K562 (cell line): ENCODE data around the gene RBM5. TPM values are rescaled to one million over a fixed set of nuclear protein-coding genes. Genes with fewer than 3 reads are reported as not detected.

Experiments
- ATAC-seq: fragments of 200-7000 bp; cut with Tn5 transposase; 3 replicates; pipeline ENCODE4 v1.9.1; 2020; ENCODE audit warnings: moderate library complexity
- BruUV-seq: library from RNA; stranded (reverse); fragments of 400-500 nt; replicated peaks from 2 replicates; lab custom pipeline; 2021; lab: Mats Ljungman, UMichigan
- CTCF ChIA-PET: fragments of 300-600 bp; formaldehyde crosslinking; extraction: SDS; loops from one replicate; lab custom pipeline; 2021; ENCODE audit warnings: low intra/inter-chr PET ratio; lab: Yijun Ruan, JAX
- POLR2A ChIA-PET: fragments of 300-600, 350-650 bp; sonication (Branson Sonifier 250); formaldehyde crosslinking; extraction: SDS; loops from one replicate; lab custom pipeline; 2021; ENCODE audit warnings: antibody characterized with exemption, inconsistent platforms; lab: Yijun Ruan, JAX
- DNase-seq, 4 experiments: peaks; one replicate each; pipeline versions ENCODE4 v3.0.0 to v3.0.0-alpha.2; 2011 to 2018; ENCODE audit warnings: low spot score in 3 of 4, mixed read lengths in 3 of 4; ENCODE audit errors: extremely low read depth in 1 of 4
- FAIRE-seq: peaks from 2 replicates; lab custom pipeline; 2011; peaks lifted over from hg19 to GRCh38; lab: Jason Lieb, UNC
- H2AFZ ChIP-seq: 2 replicates; pipeline ENCODE4 v1.6.0; 2011; ENCODE audit warnings: low read depth, low read length, control low read depth, inconsistent platforms
- H3K27ac ChIP-seq: fragments of 200-600 bp; 3 replicates; pipeline ENCODE4 v1.8.0; 2011; ENCODE audit warnings: low read depth, mild to moderate bottlenecking, control low read depth, inconsistent platforms, low read length, moderate library complexity, mixed read lengths; ENCODE audit errors: extremely low read depth
- H3K27me3 ChIP-seq, 2 experiments: fragments of 300-600 bp in 1 of 2; 2 replicates in 1 of 2; 3 replicates in 1 of 2; pipeline versions ENCODE4 v1.6.0 to v1.8.0; 2011; ENCODE audit warnings: inconsistent platforms in 2 of 2, low read length in 2 of 2, mild to moderate bottlenecking in 1 of 2, mixed read lengths in 1 of 2, moderate library complexity in 1 of 2; ENCODE audit not compliant: control insufficient read depth in 2 of 2, insufficient read depth in 2 of 2
- H3K36me3 ChIP-seq: fragments of 300-600 bp; 3 replicates; pipeline ENCODE4 v1.8.0; 2011; ENCODE audit warnings: mild to moderate bottlenecking, low read length, inconsistent platforms; ENCODE audit not compliant: control insufficient read depth, insufficient read depth
- H3K4me1 ChIP-seq, 2 experiments: fragments of 200-600 bp in 1 of 2; replicated peaks in 1 of 2; 2 replicates in 1 of 2; 3 replicates in 1 of 2; pipeline versions ENCODE4 v1.5.1 to v1.8.0; 2011; ENCODE audit warnings: inconsistent platforms in 2 of 2, low read length in 2 of 2, mild to moderate bottlenecking in 1 of 2, mixed read lengths in 1 of 2, moderate library complexity in 1 of 2; ENCODE audit not compliant: control insufficient read depth in 2 of 2, insufficient read depth in 2 of 2
- H3K4me2 ChIP-seq: 2 replicates; pipeline ENCODE4 v1.6.1; 2011; ENCODE audit warnings: low read length, control low read depth, inconsistent platforms, mixed read lengths; ENCODE audit not compliant: insufficient read depth
- H3K4me3 ChIP-seq: fragments of 200-600 bp; sonication (generic), shearing (Covaris generic); 2 replicates; pipeline ENCODE4 v1.5.1; 2016; ENCODE audit warnings: control low read depth, inconsistent platforms
- H3K79me2 ChIP-seq: fragments of 200-600 bp; 3 replicates; pipeline ENCODE4 v1.8.0; 2011; ENCODE audit warnings: low read length, inconsistent platforms; ENCODE audit not compliant: control insufficient read depth, insufficient read depth
- H3K9ac ChIP-seq, 2 experiments: 2 replicates each; pipeline versions ENCODE4 v1.6.0 to v1.6.1; 2011; ENCODE audit warnings: low read depth in 2 of 2, low read length in 2 of 2, control low read depth in 1 of 2, inconsistent platforms in 1 of 2, mild to moderate bottlenecking in 1 of 2, mixed read lengths in 1 of 2; ENCODE audit not compliant: insufficient read depth in 1 of 2
- H3K9me1 ChIP-seq: one replicate; pipeline ENCODE4 v1.6.0; 2011; ENCODE audit warnings: inconsistent platforms, mild to moderate bottlenecking, low read length, moderate library complexity; ENCODE audit not compliant: control insufficient read depth, insufficient read depth
- H3K9me3 ChIP-seq: replicated peaks from 2 replicates; pipeline ENCODE4 v1.5.1; 2011; ENCODE audit warnings: low read depth, low read length, inconsistent platforms; ENCODE audit not compliant: control insufficient read depth, insufficient read depth
- H4K20me1 ChIP-seq: replicated peaks from 2 replicates; pipeline ENCODE4 v1.6.1; 2011; ENCODE audit warnings: low read length, inconsistent platforms, mixed read lengths; ENCODE audit not compliant: control insufficient read depth, insufficient read depth
- CHCHD3 ChIP-seq: fragments of 250-450 bp; sonication (Bioruptor Pico); IDR thresholded peaks from 2 replicates; pipeline ENCODE4 v2.1.2; 2022; ENCODE audit warnings: mild to moderate bottlenecking
- COPS2 ChIP-seq: fragments of 450-650 bp; conservative IDR thresholded peaks from 2 replicates; pipeline ENCODE4 v1.6.1; 2016; ENCODE audit warnings: mild to moderate bottlenecking, moderate library complexity
- DIDO1 ChIP-seq: fragments of 450-650 bp; IDR thresholded peaks from 2 replicates; pipeline ENCODE4 v1.6.1; 2016; ENCODE audit warnings: low read depth, missing biosample characterization, missing genetic modification characterization
- KAT7 ChIP-seq: sonication (generic); formaldehyde crosslinking; IDR thresholded peaks from 2 replicates; pipeline ENCODE4 v1.8.0; 2022; ENCODE audit warnings: missing genetic modification reagents, mild to moderate bottlenecking, borderline replicate concordance
- MTF1 ChIP-seq: fragments of 250-450 bp; sonication (Bioruptor Pico); IDR thresholded peaks from 2 replicates; pipeline ENCODE4 v1.9.0; 2021; ENCODE audit warnings: moderate library complexity, mild to moderate bottlenecking, inconsistent platforms, borderline replicate concordance
- NCOA1 ChIP-seq: fragments of 450-650 bp; IDR thresholded peaks from 2 replicates; pipeline ENCODE4 v1.6.1; 2016; ENCODE audit warnings: low read depth
- OTX1 ChIP-seq: fragments of 450-650 bp; formaldehyde crosslinking; IDR thresholded peaks from 2 replicates; pipeline ENCODE4 v1.4.0; 2022; ENCODE audit warnings: mild to moderate bottlenecking
- RAD21 ChIP-seq, 2 experiments: fragments of 250-450 bp in 1 of 2; fragments of 450-650 bp in 1 of 2; sonication (Bioruptor Pico) in 1 of 2; formaldehyde crosslinking in 1 of 2; IDR thresholded peaks in 1 of 2; conservative IDR thresholded peaks in 1 of 2; 2 replicates each; pipeline versions ENCODE4 v1.4.0 to v1.8.0; 2020 to 2022; ENCODE audit warnings: mild to moderate bottlenecking in 2 of 2, moderate library complexity in 1 of 2
- RBM15 ChIP-seq: fragments of 200-400 bp; formaldehyde crosslinking; IDR thresholded peaks from 2 replicates; pipeline ENCODE4 v1.6.1; 2018; ENCODE audit warnings: mild to moderate bottlenecking, low read length, moderate library complexity; ENCODE audit not compliant: insufficient read depth
- STAT5B ChIP-seq: fragments of 250-450 bp; sonication (Bioruptor Pico); IDR thresholded peaks from 2 replicates; pipeline ENCODE4 v1.8.0; 2021; ENCODE audit warnings: mild to moderate bottlenecking, inconsistent platforms
- TEAD2 ChIP-seq: fragments of 450-650 bp; IDR thresholded peaks from 2 replicates; pipeline ENCODE4 v1.6.1; 2016; ENCODE audit warnings: missing genetic modification characterization, control low read depth, missing compliant biosample characterization
- XRCC3 ChIP-seq: fragments of 450-650 bp; IDR thresholded peaks from 2 replicates; pipeline ENCODE4 v1.6.1; 2017; ENCODE audit warnings: mild to moderate bottlenecking, moderate library complexity
- ZBTB5 ChIP-seq: fragments of 450-650 bp; IDR thresholded peaks from 2 replicates; pipeline ENCODE4 v1.6.1; 2017; ENCODE audit warnings: antibody characterized with exemption
- ZFX ChIP-seq: sonication (generic); formaldehyde crosslinking; IDR thresholded peaks from 2 replicates; pipeline ENCODE4 v1.8.0; 2022; ENCODE audit warnings: mild to moderate bottlenecking, missing genetic modification reagents, moderate library complexity
- ZNF589 ChIP-seq: fragments of 200-800 bp; sonication (Bioruptor generic); IDR thresholded peaks from 2 replicates; pipeline ENCODE4 v1.6.1; 2016; ENCODE audit warnings: low read depth, missing genetic modification characterization, missing compliant biosample characterization
- WGBS: fragments of 100-300 bp; shearing (Covaris generic); methylation state at CpG from one replicate; pipeline ENCODE4 v1.1.6; 2016; ENCODE audit warnings: low coverage, mixed read lengths; ENCODE audit not compliant: insufficient coverage; ENCODE audit errors: missing lambda C conversion rate; 5-methylcytosine and 5-hydroxymethylcytosine counted together
- in situ Hi-C: fragments of 300-500 bp; cut with MboI; formaldehyde crosslinking; loops from 4 replicates; pipeline ENCODE4 v1.15.0; 2018; ENCODE audit warnings: inconsistent platforms, mixed read lengths
- intact Hi-C: fragments of 100-400 bp; cut with micrococcal nuclease; formaldehyde crosslinking; loops from 2 replicates; pipeline ENCODE4 v1.14.2; 2022
- polyA plus RNA-seq, 8 experiments: library from polyadenylated mRNA; depleted of rRNA in 4 of 8; stranded (reverse) in 5 of 8; unstranded in 3 of 8; fragments of >200 nt; fragmentation: Nextera tagmentation in 2 of 8; fragmentation: Illumina TruSeq in 1 of 8; extraction: Ambion mirVana in 2 of 8; extraction: Trizol in 1 of 8; gene quantifications; 2 replicates each; pipeline versions ENCODE4 v1.2.1 to v1.2.3, GENCODE V29; 2011 to 2014; ENCODE audit warnings: inconsistent platforms in 1 of 8, missing spikeins in 1 of 8
- total RNA-seq, 7 experiments: library from RNA; depleted of rRNA in 6 of 7; stranded (reverse); fragments of >200 nt in 6 of 7; fragmentation: Illumina TruSeq in 2 of 7; extraction: Trizol in 2 of 7; gene quantifications; 2 replicates each; pipeline versions ENCODE4 v1.2.1 to v1.2.3, GENCODE V29; 2011 to 2021; ENCODE audit warnings: low replicate concordance in 1 of 7
- TF ChIP-seq, protein P1 (sequence below), 2 experiments: fragments of 450-650 bp; IDR thresholded peaks; 2 replicates each; pipeline ENCODE4 v1.6.1; 2018; ENCODE audit warnings: mild to moderate bottlenecking in 2 of 2, low read depth in 1 of 2; ENCODE audit not compliant: partially characterized antibody in 2 of 2
- TF ChIP-seq, protein P2 (sequence below): sonication (generic); formaldehyde crosslinking; IDR thresholded peaks from 2 replicates; pipeline ENCODE4 v1.8.0; 2022; ENCODE audit warnings: mild to moderate bottlenecking, low read depth, missing genetic modification reagents

Gene RBM5
- total and polyA plus RNA-seq, 9 of the 15 experiments (the other 6 are each of a cell fraction or from before 2014, with no cell fraction given), result 24.5 to 153 (median 81.6) TPM

DNA sequence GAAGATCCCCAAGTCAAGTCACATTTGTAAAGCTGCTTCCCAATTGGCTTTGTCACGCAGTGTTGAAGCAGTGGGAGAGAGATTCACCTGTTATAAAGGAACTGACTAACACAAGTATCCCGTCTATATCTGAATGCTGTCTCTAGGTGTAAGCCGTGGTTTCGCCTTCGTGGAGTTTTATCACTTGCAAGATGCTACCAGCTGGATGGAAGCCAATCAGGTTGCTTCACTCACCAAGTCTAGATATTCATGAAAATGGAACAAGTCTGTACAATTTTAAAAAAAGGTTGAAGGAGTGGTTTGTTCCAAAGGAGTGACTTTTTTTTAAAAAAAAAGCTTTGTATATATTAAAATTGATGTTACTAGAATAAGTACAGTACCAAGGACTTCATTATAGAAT is 11.7 kb downstream of the RBM5 start:
- CTCF ChIA-PET, result no interaction called here
- Histone ChIP-seq H3K36me3 (peaks cover 95% of the 10 kb centered on the region), H3K4me3 (no peak overlapping the region), H3K27me3 (no peaks in the 10 kb centered on the region), H2AFZ (no peak overlapping the region), H3K27ac (no peak overlapping the region), H3K79me2 (peaks cover 6% of the 10 kb centered on the region; the same call in 2 of the 3 replicates), H3K9me1 (no peaks in the 10 kb centered on the region), H3K9ac (no peak overlapping the region), H3K4me1 (no peaks in the 10 kb centered on the region), H4K20me1 (no peaks in the 10 kb centered on the region), H3K9me3 (no peaks in the 10 kb centered on the region), H3K4me2 (no peak overlapping the region)
- intact Hi-C loops (no loop called here), in situ Hi-C loops (no loop called here)
- DNase-seq (no peak), FAIRE-seq (no peak), ATAC-seq (no peak)
- WGBS, result 75% methylated on average over 5 of the region's 5 CpGs
- no TSS peak for BruUV-seq
- POLR2A ChIA-PET, result interaction anchor here (1.6 to 1.7 kb wide), 2 partner anchors 11 to 19 kb away, joined by 3 to 11 read pairs; partner anchors contain the start of gene RBM5
- TF ChIP-seq CHCHD3 (no peak), RBM15 (no peak), TEAD2 (tag) (no peak), COPS2 (no peak), ZBTB5 (no peak), KAT7 (CRISPR knock-in tag) (no peak), MTF1 (CRISPR knock-in tag) (no peak), ZFX (CRISPR knock-in tag) (no peak), XRCC3 (no peak), RAD21 (CRISPR knock-in tag; conservative IDR thresholded peaks at IDR 0.05 in 1 of 2, IDR thresholded peaks at IDR 0.05 in 1 of 2) (no peak), STAT5B (CRISPR knock-in tag) (no peak), ZNF589 (CRISPR knock-in tag) (no peak), DIDO1 (no peak), NCOA1 (no peak), OTX1 (CRISPR knock-in tag) (no peak)
- TF ChIP-seq, protein P1, sequence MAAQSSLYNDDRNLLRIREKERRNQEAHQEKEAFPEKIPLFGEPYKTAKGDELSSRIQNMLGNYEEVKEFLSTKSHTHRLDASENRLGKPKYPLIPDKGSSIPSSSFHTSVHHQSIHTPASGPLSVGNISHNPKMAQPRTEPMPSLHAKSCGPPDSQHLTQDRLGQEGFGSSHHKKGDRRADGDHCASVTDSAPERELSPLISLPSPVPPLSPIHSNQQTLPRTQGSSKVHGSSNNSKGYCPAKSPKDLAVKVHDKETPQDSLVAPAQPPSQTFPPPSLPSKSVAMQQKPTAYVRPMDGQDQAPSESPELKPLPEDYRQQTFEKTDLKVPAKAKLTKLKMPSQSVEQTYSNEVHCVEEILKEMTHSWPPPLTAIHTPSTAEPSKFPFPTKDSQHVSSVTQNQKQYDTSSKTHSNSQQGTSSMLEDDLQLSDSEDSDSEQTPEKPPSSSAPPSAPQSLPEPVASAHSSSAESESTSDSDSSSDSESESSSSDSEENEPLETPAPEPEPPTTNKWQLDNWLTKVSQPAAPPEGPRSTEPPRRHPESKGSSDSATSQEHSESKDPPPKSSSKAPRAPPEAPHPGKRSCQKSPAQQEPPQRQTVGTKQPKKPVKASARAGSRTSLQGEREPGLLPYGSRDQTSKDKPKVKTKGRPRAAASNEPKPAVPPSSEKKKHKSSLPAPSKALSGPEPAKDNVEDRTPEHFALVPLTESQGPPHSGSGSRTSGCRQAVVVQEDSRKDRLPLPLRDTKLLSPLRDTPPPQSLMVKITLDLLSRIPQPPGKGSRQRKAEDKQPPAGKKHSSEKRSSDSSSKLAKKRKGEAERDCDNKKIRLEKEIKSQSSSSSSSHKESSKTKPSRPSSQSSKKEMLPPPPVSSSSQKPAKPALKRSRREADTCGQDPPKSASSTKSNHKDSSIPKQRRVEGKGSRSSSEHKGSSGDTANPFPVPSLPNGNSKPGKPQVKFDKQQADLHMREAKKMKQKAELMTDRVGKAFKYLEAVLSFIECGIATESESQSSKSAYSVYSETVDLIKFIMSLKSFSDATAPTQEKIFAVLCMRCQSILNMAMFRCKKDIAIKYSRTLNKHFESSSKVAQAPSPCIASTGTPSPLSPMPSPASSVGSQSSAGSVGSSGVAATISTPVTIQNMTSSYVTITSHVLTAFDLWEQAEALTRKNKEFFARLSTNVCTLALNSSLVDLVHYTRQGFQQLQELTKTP (IDR thresholded peaks at IDR 0.05; ENCODE audit: low read depth in 1 of 2, partially characterized antibody in 2 of 2), result no peak
- TF ChIP-seq, protein P2, sequence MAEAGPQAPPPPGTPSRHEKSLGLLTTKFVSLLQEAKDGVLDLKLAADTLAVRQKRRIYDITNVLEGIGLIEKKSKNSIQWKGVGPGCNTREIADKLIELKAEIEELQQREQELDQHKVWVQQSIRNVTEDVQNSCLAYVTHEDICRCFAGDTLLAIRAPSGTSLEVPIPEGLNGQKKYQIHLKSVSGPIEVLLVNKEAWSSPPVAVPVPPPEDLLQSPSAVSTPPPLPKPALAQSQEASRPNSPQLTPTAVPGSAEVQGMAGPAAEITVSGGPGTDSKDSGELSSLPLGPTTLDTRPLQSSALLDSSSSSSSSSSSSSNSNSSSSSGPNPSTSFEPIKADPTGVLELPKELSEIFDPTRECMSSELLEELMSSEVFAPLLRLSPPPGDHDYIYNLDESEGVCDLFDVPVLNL (CRISPR knock-in tag), result no peak
